GM20000 (cell line): ENCODE results near the gene RHBDF2.

Experiments used
- DNase-seq: peaks from one replicate; pipeline ENCODE4 v3.0.0; 2012; ENCODE audit warnings: low spot score
- CTCF ChIP-seq: IDR thresholded peaks from 2 replicates; pipeline ENCODE4 v1.5.1; 2012; ENCODE audit warnings: mild to moderate bottlenecking, control low read depth; ENCODE audit errors: extremely low read depth, missing control alignments

RHBDF2 gene

GRCh38 chr17:76428511-76428910 lies 72.7 kb downstream of the RHBDF2 start:
- no peak for TF ChIP-seq CTCF
- no peak for DNase-seq

- DNase-seq, result no peak
- TF ChIP-seq CTCF, result no peak
Measured at GRCh38 chr17:76427501-76428231, 73.6 kb downstream of the RHBDF2 start.

GRCh38 chr17:76426853-76427252 lies 74.4 kb downstream of the RHBDF2 start:
- TF ChIP-seq CTCF, result no peak
- no peak for DNase-seq

- no peak for DNase-seq
- no peak for TF ChIP-seq CTCF
Measured at GRCh38 chr17:76422860-76423259, 78.4 kb downstream of the RHBDF2 start.

DNA sequence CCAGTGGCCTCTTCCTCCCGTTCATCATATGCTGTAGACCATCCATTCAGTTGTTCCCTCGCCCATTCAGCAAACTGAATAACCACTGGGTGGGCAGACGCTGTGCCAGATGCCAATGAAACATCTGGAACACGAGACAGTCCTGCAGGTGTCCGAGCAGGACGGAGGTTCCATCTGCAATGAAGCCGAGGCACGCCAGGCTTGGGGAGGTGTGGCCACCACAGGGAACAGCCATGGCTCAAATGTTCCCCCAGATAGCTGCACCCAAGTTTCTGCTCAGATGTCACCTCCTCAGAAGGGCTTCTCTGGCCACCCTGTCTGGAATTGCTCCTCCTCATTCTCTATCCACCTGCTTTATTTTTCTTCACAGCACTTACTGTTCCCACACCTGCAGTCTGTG lies 78.8 kb downstream of the RHBDF2 start:
- no peak for TF ChIP-seq CTCF
- no peak for DNase-seq

GRCh38 chr17:76421044-76421407 lies 80.2 kb downstream of the RHBDF2 start:
- DNase-seq, result no peak
- no peak for TF ChIP-seq CTCF
